Thyroid gland (tissue), 4 donors: Measurements from ENCODE around the gene BRAF.

ENCODE experiments used
- POLR2A ChIP-seq, 2 donors: fragments of 450-650 bp; IDR thresholded peaks; one replicate each; pipeline ENCODE4 v1.6.1; 2017; ENCODE audit warnings: antibody characterized with exemption in 2 of 2, mild to moderate bottlenecking in 2 of 2, moderate library complexity in 1 of 2
- TF ChIP-seq, protein P1 (sequence below), 6 experiments: fragments of 200-600 bp in 3 of 6; fragments of 450-650 bp in 3 of 6; sonication (generic) in 3 of 6; IDR thresholded peaks; one replicate each; pipeline ENCODE4 v1.5.1; 2016 to 2019; ENCODE audit warnings: antibody characterized with exemption in 6 of 6, mild to moderate bottlenecking in 2 of 6, inconsistent platforms in 1 of 6, moderate library complexity in 1 of 6

DNA sequence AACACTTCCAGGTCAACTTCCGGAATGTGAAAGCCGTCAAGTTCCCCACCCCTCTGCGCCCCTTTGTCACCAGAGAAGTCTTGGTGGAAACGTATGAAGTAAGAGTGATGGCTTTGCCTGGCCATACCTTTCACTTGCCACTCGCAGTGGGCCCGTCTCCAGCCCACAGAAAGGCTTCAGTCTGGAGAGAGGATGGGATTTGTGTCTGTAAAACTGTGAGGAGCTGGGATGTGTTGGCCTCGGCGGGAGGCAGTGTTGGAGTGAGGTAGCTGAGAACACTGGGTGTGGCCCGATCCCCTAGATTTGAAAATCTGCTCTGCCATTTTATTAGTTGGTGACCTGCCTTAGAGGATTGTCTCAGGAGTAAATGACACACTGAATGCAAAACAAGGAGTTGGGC, 245.5 kb downstream of the BRAF start:
- TF ChIP-seq, protein P1, sequence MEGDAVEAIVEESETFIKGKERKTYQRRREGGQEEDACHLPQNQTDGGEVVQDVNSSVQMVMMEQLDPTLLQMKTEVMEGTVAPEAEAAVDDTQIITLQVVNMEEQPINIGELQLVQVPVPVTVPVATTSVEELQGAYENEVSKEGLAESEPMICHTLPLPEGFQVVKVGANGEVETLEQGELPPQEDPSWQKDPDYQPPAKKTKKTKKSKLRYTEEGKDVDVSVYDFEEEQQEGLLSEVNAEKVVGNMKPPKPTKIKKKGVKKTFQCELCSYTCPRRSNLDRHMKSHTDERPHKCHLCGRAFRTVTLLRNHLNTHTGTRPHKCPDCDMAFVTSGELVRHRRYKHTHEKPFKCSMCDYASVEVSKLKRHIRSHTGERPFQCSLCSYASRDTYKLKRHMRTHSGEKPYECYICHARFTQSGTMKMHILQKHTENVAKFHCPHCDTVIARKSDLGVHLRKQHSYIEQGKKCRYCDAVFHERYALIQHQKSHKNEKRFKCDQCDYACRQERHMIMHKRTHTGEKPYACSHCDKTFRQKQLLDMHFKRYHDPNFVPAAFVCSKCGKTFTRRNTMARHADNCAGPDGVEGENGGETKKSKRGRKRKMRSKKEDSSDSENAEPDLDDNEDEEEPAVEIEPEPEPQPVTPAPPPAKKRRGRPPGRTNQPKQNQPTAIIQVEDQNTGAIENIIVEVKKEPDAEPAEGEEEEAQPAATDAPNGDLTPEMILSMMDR (IDR thresholded peaks at IDR 0.05) = no peak
- no peak for TF ChIP-seq POLR2A (IDR thresholded peaks at IDR 0.05)
